GM23338 (cell line): ENCODE results near the gene SEMA5A. TPM values are rescaled to one million over a fixed set of nuclear protein-coding genes. Genes with fewer than 3 reads are reported as not detected.

Experiments
- ATAC-seq: fragments of 200-7000 bp; cut with Tn5 transposase; 3 replicates; pipeline ENCODE4 v1.9.1; 2020
- DNase-seq: peaks from one replicate; pipeline ENCODE4 v3.0.0-alpha.2; 2015; ENCODE audit warnings: low spot score
- H2AFZ ChIP-seq: fragments of 200-600 bp; sonication (generic); 2 replicates; pipeline ENCODE4 v1.8.0; 2016; ENCODE audit warnings: antibody characterized with exemption, mild to moderate bottlenecking, moderate library complexity
- H3F3A ChIP-seq: fragments of 200-600 bp; sonication (generic); replicated peaks from 2 replicates; pipeline ENCODE4 v1.8.0; 2017; ENCODE audit warnings: antibody characterized with exemption, mixed run types, low read depth
- H3K27ac ChIP-seq: fragments of 200-600 bp; sonication (generic); 2 replicates; pipeline ENCODE4 v1.6.1; 2016; ENCODE audit warnings: low read depth
- H3K27me3 ChIP-seq: fragments of 200-600 bp; sonication (generic); 2 replicates; pipeline ENCODE4 v1.8.0; 2016; ENCODE audit warnings: mild to moderate bottlenecking, mixed run types, moderate library complexity; ENCODE audit not compliant: insufficient read depth
- H3K36me3 ChIP-seq: fragments of 200-600 bp; sonication (generic); 2 replicates; pipeline ENCODE4 v1.8.0; 2016; ENCODE audit warnings: mild to moderate bottlenecking; ENCODE audit not compliant: insufficient read depth
- H3K4me1 ChIP-seq: fragments of 200-600 bp; sonication (generic); 2 replicates; pipeline ENCODE4 v1.8.0; 2016; ENCODE audit warnings: mild to moderate bottlenecking, moderate library complexity; ENCODE audit not compliant: insufficient read depth
- H3K4me2 ChIP-seq: fragments of 200-600 bp; sonication (generic); 2 replicates; pipeline ENCODE4 v1.7.1; 2017; ENCODE audit warnings: mixed run types
- H3K4me3 ChIP-seq: fragments of 200-600 bp; sonication (generic); 2 replicates; pipeline ENCODE4 v1.6.1; 2016; ENCODE audit warnings: mixed run types
- H3K79me2 ChIP-seq: fragments of 200-600 bp; sonication (generic); replicated peaks from 2 replicates; pipeline ENCODE4 v1.8.0; 2017; ENCODE audit warnings: mild to moderate bottlenecking; ENCODE audit not compliant: insufficient read depth
- H3K9me2 ChIP-seq: fragments of 200-600 bp; sonication (generic); 2 replicates; pipeline ENCODE4 v1.8.0; 2017; ENCODE audit not compliant: insufficient read depth
- H4K20me1 ChIP-seq: fragments of 200-600 bp; sonication (generic); replicated peaks from 2 replicates; pipeline ENCODE4 v1.8.0; 2017; ENCODE audit warnings: mild to moderate bottlenecking; ENCODE audit not compliant: insufficient read depth
- H3K27ac Mint-ChIP-seq: 2 replicates; pipeline ENCODE4 v1.8.0; 2020; ENCODE audit warnings: inconsistent platforms, mild to moderate bottlenecking, moderate library complexity, mixed read lengths
- H3K27me3 Mint-ChIP-seq: 3 replicates; pipeline ENCODE4 v1.8.0; 2022; ENCODE audit warnings: low read depth, mild to moderate bottlenecking, moderate library complexity, mixed read lengths, inconsistent platforms; ENCODE audit not compliant: insufficient read depth, poor library complexity
- H3K36me3 Mint-ChIP-seq: 3 replicates; pipeline ENCODE4 v1.8.0; 2021; ENCODE audit warnings: low read depth, mild to moderate bottlenecking, inconsistent platforms, moderate library complexity, mixed read lengths
- H3K4me1 Mint-ChIP-seq: 3 replicates; pipeline ENCODE4 v1.8.0; 2020; ENCODE audit warnings: mild to moderate bottlenecking, inconsistent platforms, mixed read lengths
- H3K4me3 Mint-ChIP-seq: 3 replicates; pipeline ENCODE4 v1.8.0; 2021; ENCODE audit warnings: moderate library complexity, mild to moderate bottlenecking, inconsistent platforms, mixed read lengths
- H3K9me3 Mint-ChIP-seq: 3 replicates; pipeline ENCODE4 v1.8.0; 2020; ENCODE audit warnings: moderate library complexity, mild to moderate bottlenecking, inconsistent platforms, mixed read lengths
- CREB1 ChIP-seq: fragments of 250-450 bp; sonication (Bioruptor Pico); IDR thresholded peaks from 2 replicates; pipeline ENCODE4 v1.5.0; 2020; ENCODE audit warnings: low read depth, mild to moderate bottlenecking, moderate library complexity
- EZH2 ChIP-seq: fragments of 200-600 bp; sonication (generic); IDR thresholded peaks from one replicate; pipeline ENCODE4 v1.8.0; 2017; ENCODE audit warnings: antibody characterized with exemption, mild to moderate bottlenecking, low read depth; ENCODE audit not compliant: unreplicated experiment
- EZH2phosphoT487 ChIP-seq: fragments of 200-600 bp; sonication (generic); IDR thresholded peaks from one replicate; pipeline ENCODE4 v1.8.1; 2018; ENCODE audit warnings: antibody characterized with exemption; ENCODE audit not compliant: unreplicated experiment
- JUNB ChIP-seq: IDR thresholded peaks from one replicate; pipeline ENCODE4 v1.6.1; 2016; ENCODE audit warnings: antibody characterized with exemption; ENCODE audit not compliant: unreplicated experiment
- NANOG ChIP-seq: IDR thresholded peaks from 2 replicates; pipeline ENCODE4 v1.6.1; 2016; ENCODE audit warnings: antibody characterized with exemption, borderline replicate concordance
- POLR2AphosphoS5 ChIP-seq: IDR thresholded peaks from 2 replicates; pipeline ENCODE4 v1.6.1; 2016; ENCODE audit warnings: antibody characterized with exemption, low read depth
- REST ChIP-seq: IDR thresholded peaks from one replicate; pipeline ENCODE4 v1.6.1; 2018; ENCODE audit warnings: antibody characterized with exemption; ENCODE audit not compliant: unreplicated experiment
- STAT1 ChIP-seq: IDR thresholded peaks from one replicate; pipeline ENCODE4 v1.6.1; 2016; ENCODE audit warnings: antibody characterized with exemption; ENCODE audit not compliant: unreplicated experiment
- ZNF114 ChIP-seq: fragments of 250-450 bp; sonication (Bioruptor Pico); IDR thresholded peaks from 2 replicates; pipeline ENCODE4 v1.5.0; 2020; ENCODE audit warnings: mild to moderate bottlenecking, moderate library complexity
- ZNF331 ChIP-seq: fragments of 250-450 bp; sonication (Bioruptor Pico); IDR thresholded peaks from 2 replicates; pipeline ENCODE4 v1.5.0; 2020; ENCODE audit warnings: low read depth, mild to moderate bottlenecking, moderate library complexity
- ZNF462 ChIP-seq: fragments of 250-450 bp; sonication (Bioruptor Pico); IDR thresholded peaks from 2 replicates; pipeline ENCODE4 v1.5.0; 2020; ENCODE audit warnings: mild to moderate bottlenecking, moderate library complexity
- polyA plus RNA-seq: library from polyadenylated mRNA; unstranded; fragments of >200 nt; fragmentation: Nextera tagmentation; extraction: Ambion mirVana; gene quantifications from 2 replicates; pipeline ENCODE4 v1.2.1, GENCODE V29; 2016
- total RNA-seq: library from RNA; depleted of rRNA; stranded (reverse); fragments of >200 nt; shearing (Covaris generic); gene quantifications from 2 replicates; pipeline ENCODE4 v1.2.3, GENCODE V29; 2014
- TF ChIP-seq, protein P1 (sequence below), 2 experiments: fragments of 200-600 bp in 1 of 2; sonication (generic) in 1 of 2; conservative IDR thresholded peaks; 2 replicates each; pipeline versions ENCODE4 v1.5.1 to v1.6.1; 2016 to 2017; ENCODE audit warnings: antibody characterized with exemption in 2 of 2, low read depth in 2 of 2, mild to moderate bottlenecking in 2 of 2, moderate library complexity in 1 of 2
- TF ChIP-seq, protein P2 (sequence below): IDR thresholded peaks from 2 replicates; pipeline ENCODE4 v1.6.1; 2016; ENCODE audit warnings: antibody characterized with exemption

The SEMA5A gene
- total and polyA plus RNA-seq, 2 experiments from 2014 or later: 2.1 to 8.1 TPM

GRCh38 chr5:9567039-9567438 lies 21.2 kb upstream of the SEMA5A start:
- H3K4me1 Mint-ChIP-seq: no peaks in the 10 kb centered on the region; the same call in 2 of the 3 replicates
- H3K9me2 ChIP-seq: peaks cover 11% of the 10 kb centered on the region
- no peaks in the 10 kb centered on the region for H3F3A ChIP-seq
- H3K4me3 Mint-ChIP-seq: no peak overlapping the region
- no peak overlapping the region for H3K27ac ChIP-seq
- TF ChIP-seq ZNF114 (CRISPR knock-in tag) (no peak), EZH2 (no peak), ZNF331 (CRISPR knock-in tag) (no peak), REST (no peak), CREB1 (CRISPR knock-in tag) (no peak), ZNF462 (no peak), NANOG (no peak), JUNB (no peak), POLR2AphosphoS5 (no peak), EZH2phosphoT487 (no peak), STAT1 (no peak)
- TF ChIP-seq, protein P1, sequence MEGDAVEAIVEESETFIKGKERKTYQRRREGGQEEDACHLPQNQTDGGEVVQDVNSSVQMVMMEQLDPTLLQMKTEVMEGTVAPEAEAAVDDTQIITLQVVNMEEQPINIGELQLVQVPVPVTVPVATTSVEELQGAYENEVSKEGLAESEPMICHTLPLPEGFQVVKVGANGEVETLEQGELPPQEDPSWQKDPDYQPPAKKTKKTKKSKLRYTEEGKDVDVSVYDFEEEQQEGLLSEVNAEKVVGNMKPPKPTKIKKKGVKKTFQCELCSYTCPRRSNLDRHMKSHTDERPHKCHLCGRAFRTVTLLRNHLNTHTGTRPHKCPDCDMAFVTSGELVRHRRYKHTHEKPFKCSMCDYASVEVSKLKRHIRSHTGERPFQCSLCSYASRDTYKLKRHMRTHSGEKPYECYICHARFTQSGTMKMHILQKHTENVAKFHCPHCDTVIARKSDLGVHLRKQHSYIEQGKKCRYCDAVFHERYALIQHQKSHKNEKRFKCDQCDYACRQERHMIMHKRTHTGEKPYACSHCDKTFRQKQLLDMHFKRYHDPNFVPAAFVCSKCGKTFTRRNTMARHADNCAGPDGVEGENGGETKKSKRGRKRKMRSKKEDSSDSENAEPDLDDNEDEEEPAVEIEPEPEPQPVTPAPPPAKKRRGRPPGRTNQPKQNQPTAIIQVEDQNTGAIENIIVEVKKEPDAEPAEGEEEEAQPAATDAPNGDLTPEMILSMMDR (conservative IDR thresholded peaks at IDR 0.05; ENCODE audit: low read depth in 2 of 2): no peak
- TF ChIP-seq, protein P2, sequence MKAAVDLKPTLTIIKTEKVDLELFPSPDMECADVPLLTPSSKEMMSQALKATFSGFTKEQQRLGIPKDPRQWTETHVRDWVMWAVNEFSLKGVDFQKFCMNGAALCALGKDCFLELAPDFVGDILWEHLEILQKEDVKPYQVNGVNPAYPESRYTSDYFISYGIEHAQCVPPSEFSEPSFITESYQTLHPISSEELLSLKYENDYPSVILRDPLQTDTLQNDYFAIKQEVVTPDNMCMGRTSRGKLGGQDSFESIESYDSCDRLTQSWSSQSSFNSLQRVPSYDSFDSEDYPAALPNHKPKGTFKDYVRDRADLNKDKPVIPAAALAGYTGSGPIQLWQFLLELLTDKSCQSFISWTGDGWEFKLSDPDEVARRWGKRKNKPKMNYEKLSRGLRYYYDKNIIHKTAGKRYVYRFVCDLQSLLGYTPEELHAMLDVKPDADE: no peak
- no peaks in the 10 kb centered on the region for H3K9me3 Mint-ChIP-seq
- no peaks in the 10 kb centered on the region for H3K36me3 Mint-ChIP-seq
- no peaks in the 10 kb centered on the region for H3K27me3 Mint-ChIP-seq
- no peak overlapping the region for H2AFZ ChIP-seq
- H3K27ac Mint-ChIP-seq: no peak overlapping the region
- no peak overlapping the region for H3K4me2 ChIP-seq
- H3K36me3 ChIP-seq: no peaks in the 10 kb centered on the region
- H3K79me2 ChIP-seq: no peaks in the 10 kb centered on the region
- no peak overlapping the region for H3K4me3 ChIP-seq
- H4K20me1 ChIP-seq: no peaks in the 10 kb centered on the region
- H3K27me3 ChIP-seq: no peaks in the 10 kb centered on the region
- no peak for DNase-seq
- H3K4me1 ChIP-seq: no peaks in the 10 kb centered on the region
- ATAC-seq: no peak
